ENCODE data around the gene FMNL2.

FMNL2 gene

DNA sequence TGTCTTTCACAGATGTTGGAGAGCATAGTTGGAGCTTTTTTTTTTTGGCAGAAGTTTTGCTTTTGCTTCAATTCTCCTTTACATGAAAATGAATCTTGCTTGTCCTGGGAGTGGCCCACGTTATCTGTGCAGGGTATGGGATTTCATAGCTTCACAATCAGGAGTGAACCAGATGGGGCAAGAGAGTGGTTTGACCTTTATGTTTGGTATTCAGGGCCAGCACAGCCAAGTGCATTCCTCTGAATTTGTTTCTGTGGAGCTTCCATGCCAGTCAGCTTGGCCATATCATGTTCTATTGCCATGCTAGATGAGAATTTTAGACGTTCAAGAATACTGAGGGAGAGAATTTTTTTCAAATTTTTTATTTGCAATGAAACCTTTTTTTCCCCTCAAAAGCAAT is 265.7 kb downstream of the FMNL2 start:
- no peak for DNase-seq

DNA sequence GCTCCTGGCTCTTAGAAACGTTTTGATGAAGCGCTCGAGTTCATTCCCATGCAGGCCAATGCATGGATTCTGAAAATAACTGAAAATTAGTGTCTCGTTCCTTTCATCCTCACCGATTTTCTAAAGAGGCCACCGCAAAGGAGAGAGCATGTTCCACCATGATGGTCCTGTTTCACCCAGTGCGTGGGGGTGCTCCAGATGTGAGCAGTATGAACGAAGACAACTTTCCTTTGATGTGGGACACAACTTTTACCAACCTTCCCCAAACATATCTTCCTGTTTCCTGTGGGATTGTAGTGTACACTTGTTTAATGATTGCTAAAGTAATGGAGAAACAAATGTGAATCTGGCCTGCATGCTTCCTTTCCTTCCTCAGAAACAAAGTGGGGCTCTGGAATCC is 267.8 kb downstream of the FMNL2 start:
- no peak for DNase-seq

GRCh38 chr2:152603166-152603565 is 268.2 kb downstream of the FMNL2 start:
- DNase-seq = no peak

GRCh38 chr2:152606081-152606480 is 271.1 kb downstream of the FMNL2 start:
- DNase-seq = no peak

- no peak for DNase-seq
These were observed 272.0 kb downstream of the FMNL2 start for GRCh38 chr2:152606941-152607340.

DNA sequence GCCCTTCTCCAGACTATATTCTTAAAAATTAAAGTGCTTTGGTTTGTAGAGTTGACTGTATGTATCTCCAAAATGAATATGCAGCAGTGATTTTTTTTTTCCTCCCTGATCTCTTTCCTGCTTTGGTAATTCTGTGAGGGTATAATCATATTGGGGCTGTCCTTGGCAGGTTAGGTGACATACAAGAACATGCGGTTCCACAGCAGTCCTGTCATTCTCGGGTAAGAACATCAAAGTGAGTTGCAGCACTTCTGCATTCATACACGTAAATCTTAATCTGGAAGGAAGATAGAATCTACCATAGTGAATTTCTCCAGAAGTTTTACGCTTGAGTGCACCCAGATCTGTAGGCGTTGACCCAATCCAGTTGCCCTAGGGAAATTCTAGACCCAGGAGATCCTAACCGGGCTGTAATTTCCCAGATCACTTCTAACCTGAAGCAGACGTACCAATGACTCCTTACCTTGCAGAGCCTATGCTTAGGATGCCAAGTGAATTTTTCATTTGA is 272.9 kb downstream of the FMNL2 start:
- DNase-seq = no peak

- no peak for DNase-seq
These were observed 274.2 kb downstream of the FMNL2 start for GRCh38 chr2:152609154-152609553.

DNA sequence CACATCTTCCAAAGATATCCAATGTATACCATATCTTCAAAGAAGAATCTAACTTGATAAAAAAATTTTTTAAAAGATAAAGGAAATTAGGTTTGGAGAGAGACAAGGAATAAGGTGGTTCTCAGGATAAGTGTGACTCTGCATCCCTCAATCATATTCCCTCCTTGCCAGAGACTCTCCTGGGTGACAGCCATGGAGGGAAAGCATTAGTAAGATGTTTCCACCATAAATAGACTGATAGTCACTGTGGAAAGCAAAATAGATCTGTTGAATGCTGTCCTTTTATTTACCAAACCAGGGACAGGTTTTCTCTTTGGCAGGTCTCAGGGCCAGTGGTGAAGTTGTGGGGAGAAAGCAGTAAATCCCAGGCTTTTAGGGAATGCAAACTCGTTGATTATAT is 274.7 kb downstream of the FMNL2 start:
- no peak for DNase-seq

GRCh38 chr2:152611458-152612231 is 276.7 kb downstream of the FMNL2 start:
- no peak for DNase-seq

DNA sequence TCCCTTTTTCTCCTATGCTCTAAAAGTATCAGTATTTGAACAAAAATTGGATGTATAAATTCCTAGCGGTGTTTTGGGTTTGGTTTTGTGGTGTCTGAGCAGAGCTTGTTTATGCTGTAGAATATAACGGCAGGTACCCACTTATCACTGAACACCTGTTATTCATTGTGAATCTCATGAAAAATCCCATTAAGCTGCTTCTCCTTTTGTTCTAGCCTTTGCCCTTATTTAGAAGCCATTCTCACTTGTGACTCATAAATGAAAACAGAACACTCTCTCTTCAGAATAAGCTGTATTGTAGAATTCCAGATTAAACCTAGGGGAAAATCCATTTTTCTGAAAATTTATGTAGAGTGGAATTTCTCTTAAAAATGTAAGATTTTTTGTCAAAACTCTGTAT is 278.3 kb downstream of the FMNL2 start:
- DNase-seq = peak; percentile 20

GRCh38 chr2:152615177-152615576 is 280.2 kb downstream of the FMNL2 start:
- peak; percentile 49 for DNase-seq

DNA sequence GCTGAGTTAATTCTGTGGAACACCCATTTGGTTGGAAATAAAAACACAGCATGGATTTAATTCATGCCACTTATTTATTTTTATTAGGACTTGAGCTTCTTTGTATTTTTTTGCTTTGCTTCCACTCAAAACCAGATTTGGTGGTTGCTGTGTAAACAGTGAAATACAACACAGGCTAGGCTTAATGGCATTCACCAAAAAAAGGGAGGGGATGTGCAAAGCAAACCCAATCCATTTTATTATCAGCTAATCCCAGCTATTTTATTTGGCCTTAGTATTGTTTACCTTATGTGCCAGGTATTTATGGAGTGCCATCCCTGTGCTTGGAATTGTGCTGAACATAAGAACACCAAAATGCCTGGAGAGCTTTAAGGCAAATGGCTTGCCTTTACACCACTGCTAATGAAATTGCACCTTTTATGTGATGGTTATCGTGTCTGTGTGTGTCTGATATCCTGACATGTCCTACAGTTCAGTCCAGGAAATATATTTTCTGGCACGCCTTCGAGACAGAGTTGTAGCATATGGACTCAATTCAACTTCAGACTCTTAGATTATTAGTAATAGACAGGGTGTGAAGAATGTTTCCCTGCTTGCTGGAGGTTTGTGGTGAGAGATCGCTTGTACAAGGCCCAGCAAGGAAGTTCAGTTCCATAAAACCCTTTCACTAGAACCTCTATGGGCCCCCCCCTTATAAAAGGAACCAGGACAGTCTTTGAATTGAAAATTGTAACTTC is 282.6 kb downstream of the FMNL2 start:
- no peak for DNase-seq

DNA sequence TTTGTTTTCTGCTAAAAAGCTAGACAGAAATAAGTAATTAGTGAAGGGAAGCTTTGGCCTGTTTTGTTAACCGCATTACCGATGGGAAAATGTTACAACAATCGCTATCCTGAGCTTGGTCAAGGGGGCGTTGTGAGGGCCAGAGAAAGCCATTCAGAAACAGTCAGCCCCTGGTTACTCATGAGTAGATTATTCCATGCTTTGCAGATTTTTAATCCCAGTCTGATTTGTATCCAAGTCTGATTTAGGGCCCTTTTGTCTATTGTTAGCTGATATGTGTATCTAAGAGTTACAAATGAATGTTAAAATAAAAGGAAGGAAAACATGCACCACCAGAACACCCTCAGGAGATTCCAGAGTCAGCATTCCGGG is 283.2 kb downstream of the FMNL2 start:
- no peak for DNase-seq

DNA sequence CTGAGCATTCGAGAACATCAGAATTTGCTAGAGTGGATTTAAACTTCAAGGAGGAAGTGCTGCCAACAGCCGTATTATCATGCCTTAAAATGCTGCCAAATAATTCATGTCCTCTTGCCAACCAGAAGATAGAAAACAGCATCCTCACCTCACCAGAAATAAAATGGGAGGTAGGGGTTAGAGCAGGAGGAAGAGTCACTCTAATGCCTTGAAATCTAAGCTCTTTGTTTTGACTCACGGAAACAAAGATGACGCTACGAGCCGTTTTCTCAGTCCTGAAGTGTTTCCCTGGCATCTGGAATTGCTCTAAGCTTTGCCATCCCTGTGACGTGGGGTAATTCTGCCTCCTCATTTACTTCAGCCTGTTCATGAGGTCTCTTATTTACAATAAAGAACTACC is 285.2 kb downstream of the FMNL2 start:
- DNase-seq = no peak

DNA sequence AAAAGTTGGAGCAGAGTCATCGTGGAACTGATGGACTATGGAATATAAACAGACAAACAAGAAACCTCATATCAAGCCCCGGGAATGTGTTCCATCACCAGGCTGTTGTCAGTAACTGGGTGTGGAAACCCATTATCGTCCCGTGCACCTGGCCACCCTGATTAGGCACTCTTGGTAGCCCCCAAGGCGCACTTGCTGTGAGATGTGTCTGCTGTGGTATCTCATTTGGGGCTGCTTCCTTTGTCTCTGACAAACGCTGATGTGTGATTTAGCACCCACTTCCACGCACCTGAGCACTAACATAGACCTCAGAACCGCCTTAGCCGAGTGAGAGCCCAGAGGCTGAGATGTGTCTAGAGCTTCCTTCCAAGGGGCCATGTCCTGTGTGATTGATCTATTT is 286.0 kb downstream of the FMNL2 start:
- DNase-seq = no peak

- DNase-seq = no peak
These were observed 287.2 kb downstream of the FMNL2 start for GRCh38 chr2:152622219-152622618.

GRCh38 chr2:152623076-152623740 is 288.2 kb downstream of the FMNL2 start:
- DNase-seq = no peak

DNA sequence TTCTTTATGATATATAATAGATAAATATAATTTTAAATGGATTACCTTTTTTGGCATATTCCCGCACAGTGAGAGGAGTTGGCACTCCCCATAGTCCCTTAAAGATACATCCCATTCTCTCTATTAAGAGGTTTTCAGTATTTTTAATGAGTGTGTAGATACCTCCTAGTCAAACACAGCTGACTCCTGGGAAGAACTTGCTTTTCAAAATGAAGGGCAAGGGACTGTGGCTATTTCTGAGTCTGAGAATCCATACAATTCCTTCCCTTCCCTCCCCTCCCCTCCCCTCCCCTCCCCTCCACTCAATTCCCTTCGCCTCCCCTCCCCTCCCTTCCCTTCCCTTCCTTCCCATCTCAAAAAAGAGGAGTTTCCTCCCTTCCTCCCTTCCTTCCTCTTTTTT is 288.8 kb downstream of the FMNL2 start:
- DNase-seq = no peak

- no peak for DNase-seq
These were observed 289.8 kb downstream of the FMNL2 start for GRCh38 chr2:152624805-152625204.

GRCh38 chr2:152626911-152627339 is 292.0 kb downstream of the FMNL2 start:
- no peak for DNase-seq

DNA sequence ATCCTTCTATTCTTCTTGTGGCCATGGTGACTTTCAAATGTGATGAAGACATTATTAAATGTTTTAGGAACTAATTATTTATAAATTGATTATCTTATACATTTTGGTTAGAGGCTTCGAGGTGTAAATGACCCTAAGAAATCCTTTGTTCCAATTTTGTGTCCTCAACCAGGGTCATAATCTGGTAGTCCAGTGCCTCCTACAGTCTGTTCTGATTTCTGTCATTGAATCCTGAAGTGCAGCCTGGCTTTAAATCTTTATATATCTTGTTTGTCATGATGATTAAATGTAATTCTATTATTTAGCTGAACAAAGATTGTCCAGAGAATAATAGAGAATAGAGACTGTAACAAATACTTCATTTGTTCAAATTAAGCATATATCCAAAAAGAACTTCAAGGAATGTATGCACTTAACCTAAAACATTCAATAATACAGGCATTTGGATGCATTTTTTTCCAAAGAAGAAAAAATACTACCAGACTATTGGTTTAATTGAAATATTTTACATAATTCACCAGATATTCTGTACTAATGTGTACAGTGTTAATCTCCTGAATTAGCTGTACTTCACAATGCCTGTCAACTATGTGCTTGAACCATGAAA is 292.5 kb downstream of the FMNL2 start:
- DNase-seq = no peak

GRCh38 chr2:152629202-152629601 is 294.2 kb downstream of the FMNL2 start:
- no peak for DNase-seq

DNA sequence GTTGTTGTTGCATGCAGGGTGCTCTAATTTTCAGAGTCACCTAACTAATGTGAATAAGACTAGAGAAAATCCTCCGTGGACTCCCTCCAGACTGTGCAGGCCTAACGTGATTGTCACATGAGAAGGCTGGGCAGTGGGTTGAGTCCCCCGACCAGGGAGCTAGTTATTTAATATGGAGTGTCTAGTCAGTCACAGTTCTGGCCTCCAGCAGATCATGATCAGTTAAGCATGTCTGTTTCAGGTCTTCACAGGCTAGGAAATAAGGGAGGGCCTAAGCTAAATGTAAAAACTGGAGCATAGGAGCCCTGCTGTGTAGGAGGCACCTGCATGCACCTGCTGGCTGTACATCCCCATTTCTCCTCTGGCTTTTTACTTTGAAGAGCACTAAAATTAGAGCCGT is 295.5 kb downstream of the FMNL2 start:
- peak; percentile 56 for DNase-seq

Data from NCI-H146 (cell line).